OCI-LY1 (cell line): Measurements from ENCODE around the gene ERRFI1.

Experiments
- CTCF ChIP-seq: fragments of 200-600 bp; sonication (generic), shearing (Covaris generic); IDR thresholded peaks from 2 replicates; pipeline ENCODE4 v1.5.1; 2017; ENCODE audit warnings: mild to moderate bottlenecking, antibody characterized with exemption, low read length, moderate library complexity, mixed read lengths
- EZH2 ChIP-seq: fragments of 200-600 bp; sonication (generic), shearing (Covaris generic); IDR thresholded peaks from 2 replicates; pipeline ENCODE4 v1.8.0; 2017; ENCODE audit warnings: borderline replicate concordance, mixed run types, mild to moderate bottlenecking, antibody characterized with exemption, low read length, moderate library complexity, mixed read lengths

- no peak for TF ChIP-seq CTCF
- TF ChIP-seq EZH2, result no peak
These were observed 16.0 kb upstream of the ERRFI1 start for GRCh38 chr1:8042134-8042533.
